GM12865 (cell line): ENCODE results near the gene OS9.

Source experiments
- DNase-seq: peaks from one replicate; pipeline ENCODE4 v3.0.0; 2010; ENCODE audit warnings: low read depth
- H3K4me3 ChIP-seq: 2 replicates; pipeline ENCODE4 v1.5.1; 2011; ENCODE audit warnings: mild to moderate bottlenecking, low read depth, low read length, control low read depth
- CTCF ChIP-seq: IDR thresholded peaks from 2 replicates; pipeline ENCODE4 v1.5.1; 2011; ENCODE audit warnings: low read length, control low read depth, low read depth, inconsistent platforms; ENCODE audit not compliant: insufficient read depth; ENCODE audit errors: missing control alignments

OS9 gene

GRCh38 chr12:57767876-57768275 lies 73.9 kb downstream of the OS9 start:
- no peak for TF ChIP-seq CTCF
- H3K4me3 ChIP-seq, result no peak overlapping the region
- DNase-seq, result no peak

- no peak overlapping the region for H3K4me3 ChIP-seq
- DNase-seq, result no peak
- no peak for TF ChIP-seq CTCF
Observed at GRCh38 chr12:57769594-57769993, 75.7 kb downstream of the OS9 start.

GRCh38 chr12:57770734-57771133 lies 76.8 kb downstream of the OS9 start:
- no peak overlapping the region for H3K4me3 ChIP-seq
- no peak for DNase-seq
- no peak for TF ChIP-seq CTCF
